Hematopoietic multipotent progenitor cell (in vitro differentiated cells): ENCODE results near the gene ADAMTSL5. TPM values are rescaled to one million over a fixed set of nuclear protein-coding genes. Genes with fewer than 3 reads are reported as not detected.
"Not testable (repeated sequence)": the region's sequence is repeated elsewhere in the genome, so short reads cannot be mapped to it uniquely, and the experiment has no call there.

Experiments used
- DNase-seq, 3 donors: peaks; one replicate each; pipeline ENCODE4 v3.0.0-alpha.2; 2011 to 2015; ENCODE audit warnings: low read depth in 2 of 3, low spot score in 2 of 3
- total RNA-seq: library from RNA; depleted of rRNA; stranded (reverse); fragments of >200 nt; gene quantifications from one replicate; pipeline ENCODE4 v1.2.3, GENCODE V29; 2012

ADAMTSL5 gene
- total RNA-seq, 1 donor = not detected

DNA sequence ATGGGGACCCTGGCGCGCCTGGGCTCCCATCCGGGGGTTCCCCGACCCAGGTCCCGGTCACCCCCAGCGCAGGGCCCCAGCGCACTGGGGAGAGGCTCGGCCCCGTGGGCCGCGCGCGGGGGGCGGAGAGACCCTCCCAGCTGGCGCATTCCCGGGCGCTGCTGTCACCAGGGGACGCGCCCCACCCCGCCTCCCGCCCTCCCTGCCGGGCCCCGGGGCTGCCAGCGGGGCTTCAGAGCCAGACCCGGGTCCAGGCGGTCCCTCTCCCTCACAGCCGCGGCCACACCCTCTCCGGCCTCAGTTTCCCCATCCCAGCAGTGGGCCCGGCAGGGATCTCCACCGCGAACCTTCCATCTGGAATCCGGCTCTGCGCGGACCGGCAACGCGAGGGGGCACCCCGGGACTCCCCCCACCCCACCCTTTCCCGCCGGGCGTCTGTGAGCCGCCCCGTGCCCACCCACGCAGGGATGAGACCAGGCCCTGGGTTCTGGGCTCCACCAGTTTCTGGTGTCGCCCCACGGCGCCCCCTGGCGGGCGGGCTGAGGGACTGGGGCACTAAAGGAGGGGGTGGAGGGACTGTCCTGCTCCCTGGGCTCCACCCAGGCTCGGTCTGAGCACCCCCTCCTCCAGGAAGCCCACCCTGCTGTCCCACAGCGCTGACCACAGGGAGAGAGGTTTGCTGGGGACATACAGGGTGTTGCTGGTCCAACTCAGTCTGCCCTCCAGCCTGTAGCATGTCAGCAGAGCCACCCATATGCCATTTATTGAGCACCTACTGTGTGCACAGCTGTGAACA is 878 bp upstream of the ADAMTSL5 start:
- peak in 2 of 3 donors; percentile 56 to 65 for DNase-seq

DNA sequence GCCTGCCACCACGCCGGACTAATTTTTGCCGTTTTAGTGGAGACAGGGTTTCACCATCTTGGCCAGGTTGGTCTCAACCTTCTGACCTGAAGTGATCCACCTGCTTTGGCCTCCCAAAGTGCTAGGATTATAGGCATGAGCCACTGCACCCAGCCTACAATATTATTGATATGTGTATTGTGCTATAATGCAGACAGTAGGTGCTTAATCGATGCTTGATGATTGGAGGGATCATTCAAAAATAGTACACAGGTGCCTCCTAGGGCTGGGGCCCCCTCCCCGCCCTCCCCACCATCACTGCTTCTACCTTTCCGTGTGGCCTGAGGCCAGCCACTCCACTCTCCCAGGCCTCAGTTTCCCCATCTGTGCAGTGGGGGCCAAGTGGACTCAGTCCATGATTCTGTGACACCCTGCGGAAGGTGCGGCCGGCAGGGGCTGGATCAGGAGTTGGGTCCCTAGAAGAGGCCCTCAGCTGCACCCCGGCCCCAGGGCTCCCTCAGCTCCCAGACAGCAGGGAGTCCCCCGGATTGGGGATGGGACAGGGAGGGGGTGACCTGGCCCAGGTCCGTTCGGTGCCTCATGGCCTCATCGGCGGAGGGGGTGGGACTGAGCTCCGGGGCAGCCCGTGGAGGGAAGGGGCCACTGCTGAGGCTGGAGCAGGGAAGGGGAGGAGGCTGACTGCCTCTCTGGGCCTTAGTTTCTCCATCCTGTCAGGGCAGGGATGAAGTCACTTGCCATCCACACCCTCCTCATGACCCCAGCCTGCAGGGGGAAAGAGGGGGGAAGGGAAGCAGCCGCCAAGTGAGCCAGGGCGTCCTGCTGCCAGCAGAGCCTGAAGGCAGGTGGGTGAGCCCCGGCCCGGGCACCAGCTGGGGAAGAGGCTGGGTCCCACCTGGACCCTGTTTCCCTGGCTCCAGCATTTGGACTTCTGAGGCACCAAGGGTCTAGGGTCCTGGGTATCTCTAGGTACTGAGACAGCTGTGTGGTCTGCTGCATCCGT is 1.2 kb downstream of the ADAMTSL5 start:
- no peak for DNase-seq

DNA sequence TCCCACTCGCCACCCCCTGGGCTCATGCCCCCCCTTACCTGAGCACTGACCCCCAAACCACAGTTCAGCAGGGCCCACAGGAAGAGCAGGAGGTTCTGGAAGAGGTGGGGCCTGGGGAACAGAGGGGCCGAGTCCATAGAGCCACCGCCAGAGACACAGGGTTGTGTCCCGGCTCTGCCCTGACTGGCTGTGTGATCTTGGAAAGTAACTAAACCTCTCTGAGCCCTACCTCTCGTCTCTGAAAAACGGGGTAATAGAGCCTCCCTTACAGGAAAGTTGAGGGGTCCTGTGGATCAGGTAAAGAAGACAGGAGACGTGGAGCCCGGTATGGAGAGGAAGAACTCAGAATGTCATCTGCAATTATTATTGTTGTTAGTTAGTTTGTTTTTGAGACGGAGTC is 2.0 kb downstream of the ADAMTSL5 start:
- DNase-seq = no peak

DNA sequence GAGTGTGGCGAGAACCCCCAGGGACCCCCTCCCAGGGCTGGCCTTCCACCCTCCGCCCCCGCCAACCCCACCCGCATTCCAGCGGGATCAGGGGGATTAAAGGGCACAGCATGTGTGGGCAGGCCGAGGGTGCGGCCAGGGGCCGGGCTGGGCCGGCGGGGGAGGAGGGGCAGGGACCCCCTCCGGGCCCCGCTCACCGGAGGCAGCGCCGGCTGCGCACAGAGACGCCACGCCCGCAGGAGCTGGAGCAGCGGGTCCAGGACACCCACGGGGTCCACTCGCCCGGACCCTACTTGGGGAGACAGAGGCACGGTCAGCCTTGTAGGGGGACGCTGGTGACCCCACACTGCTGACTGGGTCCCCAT is 2.4 kb downstream of the ADAMTSL5 start:
- no peak for DNase-seq

DNA sequence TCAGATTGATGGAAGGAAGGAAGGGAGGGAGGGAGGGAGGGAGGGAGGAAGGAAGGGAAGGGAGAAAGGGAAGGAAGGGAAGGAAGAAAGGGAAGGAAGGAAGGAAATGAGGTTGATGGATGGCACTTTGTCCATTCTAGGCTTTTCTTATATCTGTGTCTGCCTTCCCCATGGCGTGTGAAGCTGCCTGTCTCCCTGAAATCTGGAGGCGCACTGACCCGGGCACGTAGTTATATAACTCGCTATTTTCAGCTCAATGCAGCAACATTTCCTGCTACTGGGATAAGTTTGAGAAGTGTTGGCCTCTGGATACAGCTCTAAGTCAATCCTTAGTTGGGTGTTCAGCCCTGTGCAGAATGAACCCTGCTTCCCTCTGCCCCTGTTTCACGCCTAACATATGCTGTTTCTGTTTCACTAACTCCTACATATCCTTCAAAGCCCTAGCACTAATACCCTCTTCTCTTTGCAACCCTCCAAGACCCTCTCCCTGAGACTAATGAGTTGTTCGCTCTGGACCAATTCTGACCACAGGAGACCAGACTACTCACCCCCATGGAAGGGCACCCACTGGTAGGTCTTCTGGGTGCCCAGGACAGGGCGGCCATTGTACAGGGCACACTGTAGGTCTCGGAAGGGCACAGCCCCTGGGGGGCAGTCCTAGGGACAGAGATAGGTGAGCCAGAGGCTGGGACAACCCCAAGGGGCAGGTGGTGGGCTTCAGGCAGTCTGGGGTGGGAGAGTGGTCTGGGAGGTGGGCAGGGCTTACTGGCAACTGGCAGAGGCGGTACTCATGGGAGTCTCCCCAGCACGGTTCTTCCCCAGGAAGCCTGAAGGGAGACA is 3.0 kb downstream of the ADAMTSL5 start:
- no peak for DNase-seq

DNA sequence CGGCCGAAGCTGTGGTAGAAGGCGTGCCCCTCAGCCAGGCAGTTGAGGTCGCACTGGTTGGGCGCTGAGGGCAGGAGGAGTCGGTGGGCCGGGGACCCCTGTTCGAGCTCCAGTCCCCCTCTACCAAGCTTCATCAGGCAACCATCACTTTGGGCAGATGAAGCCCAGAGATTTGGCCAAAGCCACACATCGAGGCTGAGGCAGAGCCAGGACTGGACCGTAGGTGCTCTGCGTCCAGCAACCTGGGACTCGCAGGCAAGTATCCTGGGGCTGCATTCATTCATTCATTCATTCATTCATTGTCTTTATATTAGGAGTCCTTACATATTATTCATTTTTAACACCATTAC is 4.3 kb downstream of the ADAMTSL5 start:
- DNase-seq = no peak

DNA sequence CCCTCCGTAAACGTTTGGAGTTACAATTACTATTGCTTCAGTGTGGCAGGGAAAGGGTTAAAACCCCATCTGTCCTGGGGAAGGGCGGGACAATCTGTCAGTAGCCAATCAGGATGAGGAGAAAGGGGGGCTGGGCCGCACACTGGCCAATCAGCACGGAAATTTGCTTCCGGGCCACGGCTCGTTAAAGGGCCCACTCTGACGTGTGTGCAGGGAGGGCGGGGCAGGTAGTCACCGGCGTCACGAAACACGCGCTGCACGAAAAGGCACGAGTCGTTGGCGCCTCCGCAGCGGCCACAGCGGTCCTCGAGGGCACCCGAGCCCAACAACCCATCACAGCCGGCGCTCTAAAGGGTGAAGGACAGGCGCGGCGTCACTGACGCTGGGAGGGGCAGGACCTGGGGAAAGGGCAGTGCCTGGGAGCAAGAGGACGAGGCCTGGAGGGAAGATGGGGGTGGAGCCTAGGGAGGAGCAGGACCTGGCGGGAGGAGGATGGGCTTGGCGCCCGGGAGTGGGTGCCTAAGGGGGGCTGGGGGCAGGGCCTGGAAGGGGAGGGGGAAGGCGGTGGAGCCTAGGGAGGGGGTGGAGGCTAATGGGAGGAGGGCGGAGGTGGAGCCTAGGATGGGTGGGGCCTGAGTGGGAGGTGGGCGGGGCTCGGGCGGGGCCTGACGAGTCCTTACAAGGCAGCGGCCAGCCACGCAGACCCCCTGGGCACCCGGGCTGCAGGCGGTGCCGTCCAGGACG is 4.9 kb downstream of the ADAMTSL5 start:
- peak; percentile 83 to 97 (median 95) for DNase-seq

DNA sequence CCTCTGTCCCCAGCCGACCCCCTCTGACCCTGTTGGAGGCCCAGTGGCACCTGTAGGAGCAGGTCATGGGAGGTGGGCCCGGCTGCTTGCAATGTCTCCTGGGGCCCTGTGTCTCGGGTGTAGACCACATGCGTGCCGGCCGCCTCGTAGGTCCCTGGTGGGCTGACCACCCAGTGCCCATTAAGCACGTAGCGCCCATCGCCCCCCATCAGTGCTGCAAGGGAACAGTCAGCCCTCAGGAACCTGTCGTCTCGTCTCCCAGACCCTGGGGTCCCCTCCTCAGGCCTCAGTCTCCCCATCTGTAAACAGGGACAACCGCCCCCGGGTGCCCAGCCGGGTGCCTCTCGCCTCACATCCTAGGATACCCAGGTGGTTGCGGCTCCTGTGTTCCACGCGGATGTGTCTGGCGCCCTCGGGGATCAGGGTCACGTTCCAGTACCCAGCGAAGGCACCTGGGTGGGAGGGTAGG is 5.6 kb downstream of the ADAMTSL5 start:
- no peak for DNase-seq

DNA sequence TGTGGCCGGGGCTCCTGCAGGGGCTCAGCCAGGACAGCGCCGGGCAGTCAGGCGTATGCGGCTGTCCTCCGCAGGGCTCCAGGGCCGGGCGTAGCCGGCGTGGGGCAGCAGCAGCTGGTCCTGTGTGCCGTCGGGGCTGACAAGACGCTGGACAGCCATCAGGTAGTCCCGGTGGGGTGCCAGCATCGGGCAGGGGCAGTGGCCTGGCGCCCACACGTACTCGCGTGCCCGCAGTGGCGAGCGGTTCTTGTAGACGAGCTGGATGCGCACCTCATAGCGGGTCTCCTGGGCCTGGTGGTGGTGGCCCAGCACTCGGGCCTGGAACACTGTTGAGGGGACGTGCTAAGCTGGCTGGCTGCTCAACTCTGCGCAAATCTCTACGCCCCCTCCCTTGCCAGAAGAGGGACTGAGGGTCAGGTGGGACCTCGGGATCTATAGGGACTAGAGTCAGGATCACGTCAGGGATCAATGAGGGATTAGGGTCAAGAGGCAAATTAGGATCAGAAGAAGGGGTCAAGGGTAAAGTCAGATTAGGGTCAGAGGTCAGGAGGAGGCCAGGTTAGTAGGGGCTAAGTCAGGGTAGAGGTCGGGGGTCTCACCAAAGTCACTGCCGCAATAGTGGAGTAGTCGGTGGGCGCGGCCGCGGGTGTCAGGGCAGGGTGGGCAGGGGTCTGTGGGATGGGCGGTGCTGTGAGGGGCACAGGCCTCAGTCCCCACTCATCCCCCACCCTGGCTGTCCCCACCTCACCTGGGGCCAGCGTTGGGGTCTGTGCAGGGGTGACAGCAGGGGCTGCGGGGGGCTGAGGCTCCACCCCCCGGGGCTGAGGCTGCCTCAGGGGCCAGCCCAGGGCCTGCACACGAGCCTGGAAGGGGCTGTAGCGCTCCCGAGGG is 6.6 kb downstream of the ADAMTSL5 start:
- DNase-seq = no peak

DNA sequence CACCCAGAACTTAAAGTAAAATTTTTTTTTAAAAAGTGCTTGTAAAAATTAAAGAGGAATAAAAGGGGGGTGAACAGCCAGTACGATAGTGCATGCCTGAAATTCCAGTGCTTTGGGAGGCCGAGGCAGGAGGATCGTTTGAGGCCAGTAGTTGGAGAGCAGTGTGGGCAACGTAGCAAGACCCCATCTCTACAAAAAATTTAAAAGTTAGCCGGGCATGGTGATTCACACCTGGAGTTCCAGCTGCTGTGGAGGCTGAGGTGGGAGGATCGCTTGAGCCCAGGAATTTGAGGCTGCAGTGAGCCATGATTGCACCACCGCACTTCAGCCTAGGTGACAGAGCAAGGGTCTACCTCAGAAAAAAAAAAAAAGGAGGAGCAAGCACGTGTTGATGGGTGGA is 7.8 kb downstream of the ADAMTSL5 start:
- no peak for DNase-seq

DNA sequence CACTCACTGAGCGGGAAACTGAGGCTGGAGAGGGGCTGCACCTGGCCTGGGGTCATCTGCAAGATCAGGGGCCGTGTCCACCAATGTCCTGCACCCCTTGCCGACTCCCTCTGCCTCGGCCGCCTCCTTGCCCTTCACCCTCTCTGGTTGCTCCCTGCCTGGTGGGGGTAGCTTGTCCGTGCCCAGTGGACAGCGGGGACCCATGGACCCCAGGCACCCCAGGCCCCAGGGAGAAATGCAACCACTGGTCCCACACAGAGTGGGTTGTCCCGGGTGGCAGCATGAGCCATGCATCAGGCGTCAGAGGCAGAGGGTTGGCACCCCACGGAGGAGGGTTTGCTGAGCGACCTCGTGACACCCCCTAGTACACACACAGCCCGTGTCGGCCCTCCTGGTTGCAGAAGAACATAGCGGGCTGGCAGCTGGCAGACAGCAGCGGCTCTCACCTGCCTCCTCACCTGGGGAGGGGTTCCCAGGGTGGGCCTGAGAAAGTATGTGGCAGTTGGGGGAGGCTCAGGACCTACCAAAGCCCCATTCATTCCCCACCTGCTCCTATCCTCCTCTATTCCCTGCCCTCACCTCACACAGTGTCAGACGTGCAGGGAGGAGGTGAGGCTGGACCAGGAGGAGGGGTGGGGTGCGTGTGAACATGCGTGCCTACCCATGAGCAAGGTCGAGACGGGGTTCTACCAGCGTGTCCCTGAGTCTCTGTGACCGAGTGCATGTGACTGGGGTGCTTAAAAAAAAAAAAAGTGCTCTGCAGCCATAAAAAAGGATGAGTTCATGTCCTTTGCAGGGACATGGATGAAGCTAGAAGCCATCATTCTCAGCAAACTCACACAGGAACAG is 8.7 kb downstream of the ADAMTSL5 start:
- DNase-seq = no peak

DNA sequence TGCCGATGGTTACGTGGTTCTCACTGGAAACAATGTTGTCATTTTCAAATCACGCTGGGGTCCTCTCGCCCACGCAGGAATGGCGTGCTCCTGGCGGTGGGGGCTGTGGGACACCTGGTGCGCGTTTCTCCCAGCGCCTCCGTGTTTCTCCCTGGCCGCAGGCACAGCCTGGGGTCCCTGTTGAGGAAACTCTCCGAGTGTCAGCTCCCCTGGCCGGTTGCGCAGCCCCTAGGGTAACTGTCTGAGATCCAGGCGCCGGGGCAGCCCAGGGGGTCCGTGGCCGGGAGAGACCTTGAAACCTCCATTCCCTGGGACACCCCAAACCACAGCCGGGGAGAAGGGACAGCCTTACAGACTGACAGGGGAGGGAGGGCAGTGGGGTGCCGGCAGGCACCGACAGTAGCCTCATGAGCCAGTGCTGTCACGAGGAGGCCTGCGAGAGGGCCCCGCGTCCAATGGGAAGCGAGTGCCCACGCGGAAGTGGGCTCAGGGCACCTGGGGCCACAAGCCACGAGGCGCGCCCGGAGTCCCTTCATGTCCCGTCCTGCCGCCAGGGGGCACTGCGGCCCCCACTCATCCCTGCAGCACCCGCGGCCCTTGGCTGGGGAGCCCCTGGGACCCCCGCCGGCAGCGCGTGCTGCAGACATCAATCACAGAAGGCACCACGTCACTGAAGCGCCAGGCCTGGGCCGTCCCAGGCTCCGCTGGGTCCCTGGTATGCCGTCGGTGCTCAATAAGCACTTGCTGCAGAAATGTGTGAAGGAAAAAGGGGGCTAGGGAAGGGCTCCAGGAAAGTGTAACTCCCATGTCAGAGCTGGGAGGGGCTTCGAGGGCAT is 9.5 kb downstream of the ADAMTSL5 start:
- peak in 2 of 3 donors; percentile 67 to 74 for DNase-seq

DNA sequence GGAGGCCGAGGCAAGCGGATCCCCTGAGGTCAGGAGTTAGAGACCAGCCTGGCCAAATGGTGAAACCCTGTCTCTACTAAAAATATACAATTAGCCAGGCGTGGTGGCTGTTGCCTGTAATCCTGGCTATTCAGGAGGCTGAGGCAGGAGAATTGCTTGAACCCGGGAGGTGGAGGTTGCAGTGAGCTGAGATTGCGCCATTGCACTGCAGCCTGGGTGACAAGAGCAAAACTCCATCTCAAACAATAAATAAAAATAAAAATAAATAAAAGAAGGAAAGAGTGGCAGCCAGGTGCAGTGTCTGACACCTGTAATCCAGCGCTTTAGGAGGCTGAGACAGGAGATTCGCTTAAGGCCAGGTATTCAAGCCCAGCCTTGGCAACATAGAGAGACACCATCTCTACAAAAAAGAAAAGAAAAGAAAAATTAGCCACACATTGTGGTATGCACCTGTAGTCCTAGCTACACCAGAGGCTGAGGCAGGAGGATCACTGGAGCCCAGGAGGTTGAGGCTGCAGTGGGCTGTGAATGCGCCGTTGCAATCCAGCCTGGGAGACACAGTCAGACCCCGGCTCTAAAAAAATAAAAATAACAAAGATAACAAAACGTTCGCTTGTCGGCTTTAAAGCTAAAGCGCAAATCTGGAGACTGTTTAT is 10.3 kb downstream of the ADAMTSL5 start:
- DNase-seq = no peak

DNA sequence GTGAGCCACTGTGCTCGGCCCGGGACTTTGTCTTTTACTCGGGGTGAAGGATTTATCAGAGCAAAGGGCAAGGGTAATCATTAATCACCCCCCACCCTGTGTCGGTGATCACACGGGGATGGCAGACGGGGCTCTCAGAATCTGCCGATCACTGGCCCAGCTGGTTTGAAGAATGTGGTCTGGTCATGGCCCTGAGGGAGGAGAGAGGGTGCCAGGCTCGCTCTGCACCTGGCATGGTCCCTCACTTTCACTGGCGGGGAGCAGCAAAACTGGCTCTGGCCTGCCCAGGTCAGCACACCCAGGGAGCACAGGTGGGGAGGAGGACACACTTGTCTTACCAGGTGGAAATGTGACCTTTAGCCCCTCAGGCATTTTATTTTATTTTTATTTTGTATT is 11.6 kb downstream of the ADAMTSL5 start:
- DNase-seq = no peak

DNA sequence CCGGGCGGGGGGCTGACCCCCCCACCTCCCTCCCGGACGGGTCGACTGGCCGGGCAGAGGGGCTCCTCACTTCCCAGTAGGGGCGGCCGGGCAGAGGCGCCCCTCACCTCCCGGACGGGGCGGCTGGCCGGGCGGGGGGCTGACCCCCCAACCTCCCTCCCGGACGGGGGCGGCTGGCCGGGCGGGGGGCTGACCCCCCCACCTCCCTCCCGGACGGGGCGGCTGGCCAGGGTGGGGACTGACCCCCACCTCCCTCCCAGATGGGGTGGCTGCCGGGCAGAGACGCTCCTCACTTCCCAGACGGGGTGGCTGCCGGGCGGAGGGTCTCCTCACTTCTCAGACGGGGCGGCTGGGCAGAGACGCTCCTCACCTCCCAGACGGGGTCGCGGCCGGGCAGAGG is 13.6 kb downstream of the ADAMTSL5 start:
- not testable (repeated sequence) for DNase-seq

DNA sequence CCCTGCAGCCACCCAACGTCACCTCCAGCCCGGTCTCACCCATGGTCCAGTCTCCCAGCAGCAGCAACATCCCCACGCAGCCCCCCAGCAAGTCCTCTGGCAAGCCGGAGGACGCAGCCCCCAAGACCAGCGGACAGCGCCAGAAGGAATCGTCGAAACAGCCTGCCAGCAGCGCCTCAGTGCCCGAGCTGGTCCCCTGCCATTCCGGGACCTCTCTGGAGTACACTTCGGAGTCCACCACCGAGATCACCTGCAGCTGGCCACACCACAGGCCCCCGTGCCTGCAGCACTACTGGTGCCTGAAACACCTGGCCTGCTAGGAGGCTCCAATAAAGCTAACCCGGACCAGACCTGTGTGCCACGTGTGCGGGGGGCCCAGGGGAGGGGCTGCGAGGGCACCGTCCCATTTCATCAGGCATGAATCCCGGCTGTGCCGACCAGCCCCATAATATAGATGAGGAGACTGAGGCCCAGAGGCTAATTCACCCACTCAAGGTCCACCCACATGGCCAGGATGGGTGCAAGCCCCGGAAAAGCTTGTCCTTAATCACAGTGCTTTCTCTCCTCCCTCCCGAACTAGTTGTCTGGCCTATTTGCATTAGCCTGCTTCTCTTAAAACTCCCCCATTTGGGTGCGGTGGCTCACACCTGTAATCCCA is 15.1 kb downstream of the ADAMTSL5 start:
- DNase-seq = no peak
